ENCODE results near the gene PIAS3.

GRCh38 chr1:145884675-145885074, 25.8 kb upstream of the PIAS3 start:
- TF ChIP-seq, protein P1, sequence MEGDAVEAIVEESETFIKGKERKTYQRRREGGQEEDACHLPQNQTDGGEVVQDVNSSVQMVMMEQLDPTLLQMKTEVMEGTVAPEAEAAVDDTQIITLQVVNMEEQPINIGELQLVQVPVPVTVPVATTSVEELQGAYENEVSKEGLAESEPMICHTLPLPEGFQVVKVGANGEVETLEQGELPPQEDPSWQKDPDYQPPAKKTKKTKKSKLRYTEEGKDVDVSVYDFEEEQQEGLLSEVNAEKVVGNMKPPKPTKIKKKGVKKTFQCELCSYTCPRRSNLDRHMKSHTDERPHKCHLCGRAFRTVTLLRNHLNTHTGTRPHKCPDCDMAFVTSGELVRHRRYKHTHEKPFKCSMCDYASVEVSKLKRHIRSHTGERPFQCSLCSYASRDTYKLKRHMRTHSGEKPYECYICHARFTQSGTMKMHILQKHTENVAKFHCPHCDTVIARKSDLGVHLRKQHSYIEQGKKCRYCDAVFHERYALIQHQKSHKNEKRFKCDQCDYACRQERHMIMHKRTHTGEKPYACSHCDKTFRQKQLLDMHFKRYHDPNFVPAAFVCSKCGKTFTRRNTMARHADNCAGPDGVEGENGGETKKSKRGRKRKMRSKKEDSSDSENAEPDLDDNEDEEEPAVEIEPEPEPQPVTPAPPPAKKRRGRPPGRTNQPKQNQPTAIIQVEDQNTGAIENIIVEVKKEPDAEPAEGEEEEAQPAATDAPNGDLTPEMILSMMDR (tag by site-specific recombination; IDR thresholded peaks at IDR 0.05), result no peak
- TF ChIP-seq TRIM28 (IDR thresholded peaks at IDR 0.05; ENCODE audit: borderline replicate concordance, low read length) (no peak), ZNF24 (tag by site-specific recombination; IDR thresholded peaks at IDR 0.05) (no peak), ZNF701 (tag by site-specific recombination; IDR thresholded peaks at IDR 0.05) (no peak), KLF9 (tag by site-specific recombination; IDR thresholded peaks at IDR 0.05; ENCODE audit: low read depth) (no peak), ZNF549 (tag by site-specific recombination; IDR thresholded peaks at IDR 0.05) (no peak), ZNF530 (tag by site-specific recombination; IDR thresholded peaks at IDR 0.05; ENCODE audit: low read depth) (no peak), TCF7L2 (IDR thresholded peaks at IDR 0.05; ENCODE audit: borderline replicate concordance, low read depth, low read length) (no peak), YY2 (tag by site-specific recombination; IDR thresholded peaks at IDR 0.05) (no peak), BCL11A (tag by site-specific recombination; IDR thresholded peaks at IDR 0.05; ENCODE audit: low read depth) (no peak), ZNF610 (tag by site-specific recombination; IDR thresholded peaks at IDR 0.05; ENCODE audit: borderline replicate concordance) (no peak), ZNF776 (tag by site-specific recombination; IDR thresholded peaks at IDR 0.05; ENCODE audit: borderline replicate concordance) (no peak)

Measured in HEK293 (cell line).